Mammary epithelial cell (primary cell): ENCODE results near the gene CNTN2.

Experiments used
- EZH2 ChIP-seq: IDR thresholded peaks from 2 replicates; pipeline ENCODE4 v1.6.1; 2012; ENCODE audit warnings: low read length, inconsistent platforms, borderline replicate concordance
- TF ChIP-seq, protein P1 (sequence below), 2 donors: IDR thresholded peaks in 1 of 2; conservative IDR thresholded peaks in 1 of 2; 2 replicates each; pipeline ENCODE4 v1.5.1; 2011 to 2012; ENCODE audit warnings: inconsistent platforms in 2 of 2, low read length in 2 of 2, mild to moderate bottlenecking in 2 of 2, control low read depth in 1 of 2, low read depth in 1 of 2; ENCODE audit not compliant: insufficient read depth in 1 of 2; ENCODE audit errors: extremely low read depth in 1 of 2

GRCh38 chr1:205020466-205020865 is 22.5 kb upstream of the CNTN2 start:
- TF ChIP-seq, protein P1, sequence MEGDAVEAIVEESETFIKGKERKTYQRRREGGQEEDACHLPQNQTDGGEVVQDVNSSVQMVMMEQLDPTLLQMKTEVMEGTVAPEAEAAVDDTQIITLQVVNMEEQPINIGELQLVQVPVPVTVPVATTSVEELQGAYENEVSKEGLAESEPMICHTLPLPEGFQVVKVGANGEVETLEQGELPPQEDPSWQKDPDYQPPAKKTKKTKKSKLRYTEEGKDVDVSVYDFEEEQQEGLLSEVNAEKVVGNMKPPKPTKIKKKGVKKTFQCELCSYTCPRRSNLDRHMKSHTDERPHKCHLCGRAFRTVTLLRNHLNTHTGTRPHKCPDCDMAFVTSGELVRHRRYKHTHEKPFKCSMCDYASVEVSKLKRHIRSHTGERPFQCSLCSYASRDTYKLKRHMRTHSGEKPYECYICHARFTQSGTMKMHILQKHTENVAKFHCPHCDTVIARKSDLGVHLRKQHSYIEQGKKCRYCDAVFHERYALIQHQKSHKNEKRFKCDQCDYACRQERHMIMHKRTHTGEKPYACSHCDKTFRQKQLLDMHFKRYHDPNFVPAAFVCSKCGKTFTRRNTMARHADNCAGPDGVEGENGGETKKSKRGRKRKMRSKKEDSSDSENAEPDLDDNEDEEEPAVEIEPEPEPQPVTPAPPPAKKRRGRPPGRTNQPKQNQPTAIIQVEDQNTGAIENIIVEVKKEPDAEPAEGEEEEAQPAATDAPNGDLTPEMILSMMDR (conservative IDR thresholded peaks at IDR 0.05 in 1 of 2, IDR thresholded peaks at IDR 0.05 in 1 of 2; ENCODE audit: extremely low read depth in 1 of 2, insufficient read depth in 1 of 2, low read depth in 1 of 2, low read length in 2 of 2): no peak
- TF ChIP-seq EZH2: no peak
